ENCODE data around the gene GALNT2.
A peak's percentile ranks its signal among the peaks of the same experiment; 100 is the strongest.

The GALNT2 gene

GRCh38 chr1:230255116-230255515, 188.1 kb downstream of the GALNT2 start:
- H3K27ac Mint-ChIP-seq (ENCODE audit: low read depth) = no peak overlapping the region
- no peak overlapping the region for H3K4me3 Mint-ChIP-seq
- no peaks in the 10 kb centered on the region for H3K9me3 Mint-ChIP-seq
- DNase-seq (ENCODE audit: low spot score in 2 of 2) = no peak
- H3K27me3 Mint-ChIP-seq = no peaks in the 10 kb centered on the region
- no peak for ATAC-seq (replicated peaks; ENCODE audit: extremely low read depth, poor library complexity, severe bottlenecking)
- H3K36me3 Mint-ChIP-seq (ENCODE audit: insufficient read depth) = peaks cover 15% of the 10 kb centered on the region
- no peaks in the 10 kb centered on the region for H3K4me1 Mint-ChIP-seq

DNA sequence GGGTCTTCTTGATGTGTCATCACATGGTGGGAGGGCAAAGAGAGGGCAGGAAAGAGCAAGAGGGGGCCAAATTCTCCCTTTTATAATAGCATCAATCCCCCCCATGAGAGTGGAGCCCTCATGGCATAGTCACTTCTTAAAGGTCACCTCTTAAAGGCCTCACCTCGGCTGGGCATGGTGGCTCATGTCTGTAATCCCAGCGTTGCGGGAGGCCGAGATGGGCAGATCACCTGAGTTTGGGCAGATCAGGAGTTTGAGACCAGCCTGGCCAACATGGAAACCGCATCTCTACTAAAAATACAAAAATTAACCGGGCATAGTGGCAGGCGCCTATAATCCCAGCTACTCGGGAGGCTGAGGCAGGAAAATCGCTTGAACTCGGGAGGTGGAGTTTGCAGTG, 189.0 kb downstream of the GALNT2 start:
- Mint-ChIP-seq H3K9me3 (no peaks in the 10 kb centered on the region), H3K36me3 (ENCODE audit: insufficient read depth) (peaks cover 15% of the 10 kb centered on the region), H3K4me1 (no peaks in the 10 kb centered on the region), H3K27ac (ENCODE audit: low read depth) (no peak overlapping the region), H3K4me3 (no peak overlapping the region), H3K27me3 (no peaks in the 10 kb centered on the region)
- ATAC-seq (replicated peaks; ENCODE audit: extremely low read depth, poor library complexity, severe bottlenecking) (no peak), DNase-seq (ENCODE audit: low spot score in 2 of 2) (no peak)

GRCh38 chr1:230256896-230257295, 189.9 kb downstream of the GALNT2 start:
- Mint-ChIP-seq H3K4me3 (no peak overlapping the region), H3K27ac (ENCODE audit: low read depth) (no peak overlapping the region), H3K36me3 (ENCODE audit: insufficient read depth) (peaks cover 14% of the 10 kb centered on the region), H3K4me1 (no peaks in the 10 kb centered on the region), H3K9me3 (no peaks in the 10 kb centered on the region), H3K27me3 (no peaks in the 10 kb centered on the region)
- no peak for ATAC-seq (replicated peaks; ENCODE audit: extremely low read depth, poor library complexity, severe bottlenecking)
- DNase-seq (ENCODE audit: low spot score in 2 of 2) = no peak

DNA sequence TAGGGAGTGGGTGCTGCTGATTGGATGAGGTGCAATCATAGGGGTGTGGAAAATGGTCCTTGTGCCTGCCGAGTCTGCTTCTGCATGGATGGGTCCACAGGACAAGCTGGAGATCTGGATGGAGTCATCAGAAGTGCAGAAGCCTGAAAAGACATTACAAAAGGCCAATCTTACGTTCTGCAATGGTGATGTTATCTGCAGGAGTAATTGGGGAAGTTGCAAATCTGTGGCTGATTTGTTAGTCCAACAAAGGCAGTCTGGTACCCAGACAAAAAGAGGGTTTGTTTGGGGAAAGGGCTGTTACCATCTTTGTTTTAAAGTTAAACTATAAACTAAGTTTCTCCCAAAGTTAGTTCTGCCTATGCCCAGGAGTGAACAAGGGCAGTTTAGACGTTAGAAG, 192.6 kb downstream of the GALNT2 start:
- Mint-ChIP-seq H3K27ac (ENCODE audit: low read depth) (peak overlapping the region; percentile 35), H3K9me3 (no peaks in the 10 kb centered on the region), H3K36me3 (ENCODE audit: insufficient read depth) (peaks cover 13% of the 10 kb centered on the region), H3K4me3 (no peak overlapping the region), H3K4me1 (no peaks in the 10 kb centered on the region), H3K27me3 (no peaks in the 10 kb centered on the region)
- no peak for ATAC-seq (replicated peaks; ENCODE audit: extremely low read depth, poor library complexity, severe bottlenecking)
- no peak for DNase-seq (ENCODE audit: low spot score in 2 of 2)

DNA sequence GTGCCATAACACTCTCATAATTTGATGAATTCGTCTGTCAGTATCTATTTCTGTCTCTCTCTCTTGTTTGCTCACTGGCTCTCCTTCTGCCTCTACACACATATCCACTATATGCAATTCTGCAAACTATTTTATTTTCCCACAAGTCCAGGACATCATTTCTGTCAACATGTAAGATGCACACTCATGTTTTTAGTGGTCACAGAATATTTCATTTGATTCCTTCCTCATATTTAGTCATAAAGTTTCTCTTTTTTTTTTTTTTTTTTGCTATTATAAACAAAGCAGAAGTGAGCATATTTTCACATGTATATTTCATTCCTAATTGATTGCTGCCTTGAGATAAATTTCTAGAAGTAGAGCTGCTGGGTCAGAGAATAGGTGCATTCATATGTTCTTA, 193.8 kb downstream of the GALNT2 start:
- H3K4me3 Mint-ChIP-seq = no peak overlapping the region
- no peak overlapping the region for H3K27ac Mint-ChIP-seq (ENCODE audit: low read depth)
- no peaks in the 10 kb centered on the region for H3K4me1 Mint-ChIP-seq
- no peak for ATAC-seq (replicated peaks; ENCODE audit: extremely low read depth, poor library complexity, severe bottlenecking)
- no peak for DNase-seq (ENCODE audit: low spot score in 2 of 2)
- peaks cover 22% of the 10 kb centered on the region for H3K36me3 Mint-ChIP-seq (ENCODE audit: insufficient read depth)
- no peaks in the 10 kb centered on the region for H3K9me3 Mint-ChIP-seq
- no peaks in the 10 kb centered on the region for H3K27me3 Mint-ChIP-seq

DNA sequence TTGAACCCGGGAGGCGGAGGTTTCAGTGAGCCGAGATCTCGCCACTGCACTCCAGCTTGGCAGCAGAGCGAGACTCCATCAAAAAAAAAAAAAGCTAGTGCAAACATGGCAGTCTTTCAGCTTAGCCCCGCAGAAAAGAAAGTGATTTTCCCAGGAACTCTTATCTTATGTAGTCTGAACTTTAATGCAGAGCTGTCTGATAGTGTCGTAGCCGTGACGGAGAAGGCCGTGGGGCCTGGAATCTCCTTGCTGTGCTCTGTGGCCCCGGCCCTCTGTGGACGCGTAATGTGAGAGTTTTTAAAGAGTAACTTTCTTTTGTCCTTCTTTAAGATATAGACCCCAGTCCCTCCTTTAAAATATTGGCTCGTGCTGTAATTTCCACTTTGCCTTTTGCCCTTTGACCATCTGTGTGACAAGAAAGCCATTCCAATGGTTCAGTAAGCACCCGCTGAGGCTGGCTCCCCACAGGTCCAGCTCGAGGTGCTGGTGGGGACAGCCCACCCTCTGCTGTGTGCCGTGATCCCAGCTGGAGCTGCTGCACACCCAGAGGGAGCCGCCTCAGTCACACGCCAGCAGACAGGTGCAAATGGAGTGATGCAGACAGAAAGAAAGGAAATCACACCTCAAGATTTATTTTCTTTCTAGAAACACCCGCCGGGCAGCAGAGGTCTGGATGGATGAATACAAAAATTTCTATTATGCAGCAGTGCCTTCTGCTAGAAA, 195.1 kb downstream of the GALNT2 start:
- ATAC-seq (replicated peaks; ENCODE audit: extremely low read depth, poor library complexity, severe bottlenecking) (no peak), DNase-seq (ENCODE audit: low spot score in 2 of 2) (no peak)
- no peaks in the 10 kb centered on the region for H3K4me1 Mint-ChIP-seq
- H3K36me3 Mint-ChIP-seq (ENCODE audit: insufficient read depth) = peaks cover 22% of the 10 kb centered on the region
- no peak overlapping the region for H3K4me3 Mint-ChIP-seq
- H3K27me3 Mint-ChIP-seq = no peaks in the 10 kb centered on the region
- no peak overlapping the region for H3K27ac Mint-ChIP-seq (ENCODE audit: low read depth)
- no peaks in the 10 kb centered on the region for H3K9me3 Mint-ChIP-seq

DNA sequence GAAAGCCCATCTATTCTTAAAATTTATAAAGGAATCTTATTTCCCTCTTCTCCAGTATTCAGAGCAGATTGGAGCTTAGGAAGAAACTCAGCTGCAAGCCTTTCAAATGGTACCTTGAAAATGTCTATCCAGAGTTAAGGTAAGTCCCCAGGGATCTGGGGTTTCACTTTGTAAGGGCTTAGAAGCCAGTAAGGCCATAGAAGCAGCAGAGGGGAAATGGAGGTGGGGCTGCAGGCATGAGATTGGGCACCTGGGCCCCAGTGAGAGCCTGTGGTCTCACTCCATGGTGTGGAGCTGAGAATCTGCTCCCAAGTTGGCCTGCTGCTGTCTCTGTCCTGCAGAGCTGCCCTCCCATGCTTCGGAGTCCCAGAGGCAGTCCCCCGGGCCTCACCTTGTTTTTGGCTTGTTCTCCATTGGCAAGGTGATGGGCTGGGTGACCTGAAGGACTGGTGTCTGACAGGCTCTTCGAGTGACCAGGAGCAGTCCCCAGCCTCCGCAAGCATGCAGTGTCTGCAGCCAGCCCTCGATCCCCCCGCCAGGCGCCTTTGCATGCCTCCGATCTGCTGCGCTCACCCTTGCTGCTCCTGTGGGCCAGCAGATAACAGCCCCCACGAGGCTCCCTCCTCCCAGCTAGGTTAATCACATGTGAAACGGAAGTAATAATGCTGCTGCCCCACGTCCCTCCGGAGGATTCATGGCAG, 196.0 kb downstream of the GALNT2 start:
- Mint-ChIP-seq H3K36me3 (ENCODE audit: insufficient read depth) (peaks cover 22% of the 10 kb centered on the region), H3K9me3 (no peaks in the 10 kb centered on the region), H3K4me3 (no peak overlapping the region), H3K27ac (ENCODE audit: low read depth) (no peak overlapping the region), H3K27me3 (no peaks in the 10 kb centered on the region), H3K4me1 (no peaks in the 10 kb centered on the region)
- DNase-seq (ENCODE audit: low spot score in 2 of 2) (no peak), ATAC-seq (replicated peaks; ENCODE audit: extremely low read depth, poor library complexity, severe bottlenecking) (no peak)

DNA sequence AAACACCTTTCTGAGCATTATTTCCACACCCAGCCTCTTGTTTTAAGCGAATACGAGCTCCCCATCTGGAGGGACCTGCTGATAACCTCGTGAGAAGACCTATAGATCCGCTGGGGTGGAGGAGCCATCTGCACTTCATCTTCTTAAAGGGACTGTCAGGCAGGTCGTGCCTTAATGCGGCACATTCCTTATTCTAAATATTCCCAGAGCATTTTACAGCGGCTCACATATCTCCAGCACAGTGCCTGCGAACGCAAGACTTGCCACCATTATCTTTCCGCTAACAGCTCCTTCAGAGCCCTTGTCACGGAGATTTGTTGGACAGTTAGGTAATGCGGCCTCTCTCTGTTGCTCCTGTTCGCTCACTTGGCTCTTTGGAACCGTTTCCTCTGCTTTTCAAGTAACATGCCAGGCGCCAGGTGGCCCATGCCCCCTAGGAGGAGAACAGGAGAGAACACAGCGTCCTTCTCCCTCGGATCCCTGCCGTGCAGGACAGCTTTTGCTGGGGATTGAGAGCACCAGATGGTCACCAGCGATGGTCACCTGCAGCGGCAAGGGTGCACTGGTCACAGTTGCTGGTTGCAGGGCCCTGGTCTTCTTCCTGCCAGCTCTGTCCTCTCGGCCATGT, 196.6 kb downstream of the GALNT2 start:
- Mint-ChIP-seq H3K27ac (ENCODE audit: low read depth) (no peak overlapping the region), H3K9me3 (no peaks in the 10 kb centered on the region), H3K36me3 (ENCODE audit: insufficient read depth) (peaks cover 21% of the 10 kb centered on the region), H3K4me3 (no peak overlapping the region), H3K27me3 (no peaks in the 10 kb centered on the region), H3K4me1 (no peaks in the 10 kb centered on the region)
- no peak for ATAC-seq (replicated peaks; ENCODE audit: extremely low read depth, poor library complexity, severe bottlenecking)
- DNase-seq (ENCODE audit: low spot score in 2 of 2) = no peak

DNA sequence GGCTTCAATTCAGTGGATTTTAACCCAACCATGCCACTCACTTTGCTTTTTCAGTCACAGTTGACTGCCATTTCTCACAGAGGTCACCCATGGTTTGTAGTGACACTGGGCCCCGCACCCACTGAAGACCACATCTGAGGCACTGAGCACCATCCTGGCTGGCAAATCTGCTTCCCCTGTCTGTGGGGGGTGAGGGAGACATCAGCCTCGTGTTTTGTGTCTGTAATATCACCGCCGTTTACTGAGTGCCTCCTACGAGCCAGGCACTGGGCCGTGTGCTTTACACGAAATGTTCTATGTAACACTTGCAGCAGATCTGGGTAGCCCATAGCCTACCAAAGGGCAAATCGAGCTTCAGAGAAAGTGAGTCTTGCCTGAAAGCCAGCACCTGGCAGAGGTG, 197.3 kb downstream of the GALNT2 start:
- Mint-ChIP-seq H3K36me3 (ENCODE audit: insufficient read depth) (peaks cover 21% of the 10 kb centered on the region), H3K27ac (ENCODE audit: low read depth) (no peak overlapping the region), H3K4me1 (no peaks in the 10 kb centered on the region), H3K27me3 (no peaks in the 10 kb centered on the region), H3K4me3 (no peak overlapping the region), H3K9me3 (no peaks in the 10 kb centered on the region)
- DNase-seq (ENCODE audit: low spot score in 2 of 2) (no peak), ATAC-seq (replicated peaks; ENCODE audit: extremely low read depth, poor library complexity, severe bottlenecking) (no peak)

DNA sequence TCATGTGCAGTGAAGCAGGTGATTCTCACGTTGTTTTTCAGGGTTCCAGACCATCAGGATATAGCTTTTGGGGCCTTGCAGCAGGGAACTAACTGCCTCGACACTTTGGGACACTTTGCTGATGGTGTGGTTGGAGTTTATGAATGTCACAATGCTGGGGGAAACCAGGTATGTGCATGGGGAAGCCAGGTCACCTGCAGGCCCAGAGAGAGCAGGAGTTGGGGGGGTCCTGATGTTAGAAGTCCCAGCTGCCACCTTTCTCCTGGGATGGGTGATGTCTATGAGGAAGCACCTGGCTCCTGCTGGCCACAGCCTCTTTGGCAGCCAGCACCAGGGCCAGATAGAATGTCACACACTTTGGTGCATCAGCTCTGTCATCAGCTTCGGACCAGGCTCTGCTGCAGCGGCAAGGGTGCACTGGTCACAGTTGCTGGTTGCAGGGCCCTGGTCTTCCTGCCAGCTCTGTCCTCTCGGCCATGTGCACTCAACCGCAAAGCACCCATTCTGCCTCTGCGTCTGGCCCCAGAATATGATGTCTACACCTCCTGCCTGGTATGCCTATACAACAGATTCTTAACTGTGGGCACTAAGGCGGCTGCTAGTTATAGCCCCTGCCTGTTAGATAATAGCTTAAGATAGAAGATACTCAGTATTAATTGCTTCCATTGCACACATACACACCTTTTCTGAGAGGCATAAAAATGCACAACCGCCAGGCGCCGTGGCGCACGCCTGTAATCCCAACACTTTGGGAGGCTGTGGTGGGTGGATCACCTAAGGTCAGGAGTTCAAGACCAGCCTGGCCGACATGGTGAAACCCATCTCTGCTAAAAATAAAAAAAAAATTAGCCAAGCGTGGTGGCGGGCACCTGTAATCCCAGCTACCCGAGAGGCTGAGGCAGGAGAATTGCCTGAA, 198.4 kb downstream of the GALNT2 start:
- H3K36me3 Mint-ChIP-seq (ENCODE audit: insufficient read depth) = peaks cover 23% of the 10 kb centered on the region

GRCh38 chr1:230266456-230266855, 199.4 kb downstream of the GALNT2 start:
- ATAC-seq (replicated peaks; ENCODE audit: extremely low read depth, poor library complexity, severe bottlenecking) = no peak
- no peaks in the 10 kb centered on the region for H3K27me3 Mint-ChIP-seq
- no peaks in the 10 kb centered on the region for H3K9me3 Mint-ChIP-seq
- H3K27ac Mint-ChIP-seq (ENCODE audit: low read depth) = no peak overlapping the region
- H3K4me3 Mint-ChIP-seq = no peak overlapping the region
- no peak for DNase-seq (ENCODE audit: low spot score in 2 of 2)
- H3K4me1 Mint-ChIP-seq = peaks cover 6% of the 10 kb centered on the region
- H3K36me3 Mint-ChIP-seq (ENCODE audit: insufficient read depth) = peaks cover 26% of the 10 kb centered on the region

More for the DNA sequence above, 198.4 kb downstream of the GALNT2 start:
- Mint-ChIP-seq H3K4me3 (no peak overlapping the region), H3K27me3 (no peaks in the 10 kb centered on the region), H3K9me3 (no peaks in the 10 kb centered on the region), H3K27ac (ENCODE audit: low read depth) (no peak overlapping the region), H3K4me1 (no peaks in the 10 kb centered on the region)
- DNase-seq (ENCODE audit: low spot score in 2 of 2) (no peak), ATAC-seq (replicated peaks; ENCODE audit: extremely low read depth, poor library complexity, severe bottlenecking) (no peak)

DNA sequence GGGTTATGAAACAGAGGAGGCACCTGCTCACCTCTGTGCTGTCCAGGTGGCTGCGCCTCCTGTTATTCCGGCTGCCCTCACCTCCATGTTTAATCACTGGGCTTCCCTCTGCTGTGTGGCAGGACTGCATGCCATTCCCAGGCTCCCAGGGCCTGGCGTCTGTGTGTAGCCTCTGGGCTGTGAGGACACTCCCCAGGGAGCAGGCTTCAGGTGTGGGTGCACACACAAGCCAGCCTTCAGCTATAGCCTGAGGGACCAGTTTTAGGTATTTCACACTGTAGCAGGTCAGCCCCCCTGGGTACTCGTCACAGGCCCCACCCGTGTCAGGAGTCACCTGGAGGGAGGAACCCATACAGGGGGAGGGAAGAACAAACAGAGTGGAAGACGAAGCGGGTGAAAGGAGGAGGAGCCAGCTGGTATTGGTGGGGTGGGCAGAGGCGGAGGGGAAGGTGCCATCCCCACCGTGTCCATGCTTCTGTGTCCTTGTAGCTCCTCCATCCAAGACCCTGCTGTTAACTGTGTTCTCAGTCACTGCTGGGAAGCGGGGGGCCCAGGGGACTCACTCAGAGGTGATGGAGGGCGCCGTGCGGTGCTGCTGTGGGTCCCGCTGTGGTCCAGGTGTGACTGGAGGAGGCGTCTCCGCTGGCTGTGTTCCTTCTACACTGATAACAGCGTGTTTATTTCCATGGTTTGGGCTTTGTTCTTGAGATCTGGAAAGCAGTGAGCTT, 200.5 kb downstream of the GALNT2 start:
- ATAC-seq (replicated peaks; ENCODE audit: extremely low read depth, poor library complexity, severe bottlenecking) = no peak
- peaks cover 26% of the 10 kb centered on the region for H3K36me3 Mint-ChIP-seq (ENCODE audit: insufficient read depth)
- no peak overlapping the region for H3K4me3 Mint-ChIP-seq
- H3K9me3 Mint-ChIP-seq = no peaks in the 10 kb centered on the region
- H3K4me1 Mint-ChIP-seq = peaks cover 6% of the 10 kb centered on the region
- peak overlapping the region; percentile 32 for H3K27ac Mint-ChIP-seq (ENCODE audit: low read depth)
- H3K27me3 Mint-ChIP-seq = no peaks in the 10 kb centered on the region
- no peak for DNase-seq (ENCODE audit: low spot score in 2 of 2)

All from central memory CD8-positive, alpha-beta T cell (primary cell).